Smooth muscle cell (in vitro differentiated cells): ENCODE data around the gene NCOA3. TPM values are rescaled to one million over a fixed set of nuclear protein-coding genes. Genes with fewer than 3 reads are reported as not detected.

Experiments used
- DNase-seq: peaks from one replicate; lab custom pipeline; 2025; ENCODE audit not compliant: unreplicated experiment; lab: John Stamatoyannopoulos, UW
- H2AFZ ChIP-seq: fragments of 200-600 bp; sonication (generic); 2 replicates; pipeline ENCODE4 v1.6.0; 2016; ENCODE audit warnings: antibody characterized with exemption, low read depth, mild to moderate bottlenecking
- H3F3A ChIP-seq: fragments of 200-600 bp; sonication (generic); 2 replicates; pipeline ENCODE4 v1.6.0; 2017; ENCODE audit warnings: antibody characterized with exemption, low read depth
- H3K27ac ChIP-seq: fragments of 200-600 bp; sonication (generic); 2 replicates; pipeline ENCODE4 v1.5.1; 2016; ENCODE audit warnings: low read depth, mild to moderate bottlenecking
- H3K27me3 ChIP-seq: fragments of 200-600 bp; sonication (generic); 2 replicates; pipeline ENCODE4 v1.6.1; 2016; ENCODE audit warnings: low read depth, mild to moderate bottlenecking
- H3K36me3 ChIP-seq: fragments of 200-600 bp; sonication (generic); 2 replicates; pipeline ENCODE4 v1.5.1; 2016; ENCODE audit warnings: low read depth
- H3K4me1 ChIP-seq: fragments of 200-600 bp; sonication (generic); 2 replicates; pipeline ENCODE4 v1.5.1; 2016; ENCODE audit warnings: low read depth
- H3K4me2 ChIP-seq: fragments of 200-600 bp; sonication (generic); 2 replicates; pipeline ENCODE4 v1.6.0; 2016; ENCODE audit warnings: mild to moderate bottlenecking
- H3K4me3 ChIP-seq: fragments of 200-600 bp; sonication (generic); 2 replicates; pipeline ENCODE4 v1.5.1; 2016; ENCODE audit warnings: mild to moderate bottlenecking
- H3K79me2 ChIP-seq: fragments of 200-600 bp; sonication (generic); 2 replicates; pipeline ENCODE4 v1.6.0; 2016; ENCODE audit warnings: low read depth, mild to moderate bottlenecking
- H3K9ac ChIP-seq: fragments of 200-600 bp; sonication (generic); 2 replicates; pipeline ENCODE4 v1.6.0; 2016; ENCODE audit warnings: low read depth
- H3K9me3 ChIP-seq: fragments of 200-600 bp; sonication (generic); replicated peaks from 2 replicates; pipeline ENCODE4 v1.5.1; 2016; ENCODE audit warnings: low read depth
- H4K20me1 ChIP-seq: fragments of 200-600 bp; sonication (generic); 2 replicates; pipeline ENCODE4 v1.6.0; 2016; ENCODE audit warnings: low read depth
- CTCF ChIP-seq: fragments of 200-600 bp; sonication (generic); IDR thresholded peaks from 2 replicates; pipeline ENCODE4 v1.5.1; 2017; ENCODE audit warnings: borderline replicate concordance, mild to moderate bottlenecking, antibody characterized with exemption; ENCODE audit not compliant: insufficient read depth, poor library complexity, severe bottlenecking
- WGBS: methylation state at CpG from one replicate; pipeline ENCODE4 v1.1.7; 2016; ENCODE audit warnings: low lambda C conversion rate; 5-methylcytosine and 5-hydroxymethylcytosine counted together
- polyA plus RNA-seq: library from polyadenylated mRNA; unstranded; fragments of >200 nt; fragmentation: Nextera tagmentation; extraction: Ambion mirVana; gene quantifications from 2 replicates; pipeline ENCODE4 v1.2.1, GENCODE V29; 2016
- total RNA-seq: library from RNA; depleted of rRNA; stranded (reverse); fragments of >200 nt; gene quantifications from 2 replicates; pipeline ENCODE4 v1.2.3, GENCODE V29; 2014

Gene NCOA3
- total and polyA plus RNA-seq, 2 experiments from 2014 or later, result 6.0 to 28.4 TPM

GRCh38 chr20:47521059-47521808 lies 19.5 kb downstream of the NCOA3 start:
- H4K20me1 ChIP-seq, result peaks cover 72% of the 10 kb centered on the region
- H3K27me3 ChIP-seq, result no peaks in the 10 kb centered on the region
- WGBS, result 72% methylated on average over 19 of the region's 19 CpGs
- H3K36me3 ChIP-seq, result no peaks in the 10 kb centered on the region
- no peaks in the 10 kb centered on the region for H3K4me1 ChIP-seq
- peaks cover 70% of the 10 kb centered on the region for H3K79me2 ChIP-seq
- DNase-seq, result no peak
- TF ChIP-seq CTCF, result peak; percentile 58
- H3K4me2 ChIP-seq, result no peak overlapping the region
- H3K4me3 ChIP-seq, result no peak overlapping the region
- no peaks in the 10 kb centered on the region for H3K9me3 ChIP-seq
- H3K27ac ChIP-seq, result no peak overlapping the region
- peaks cover 3% of the 10 kb centered on the region for H3F3A ChIP-seq
- H2AFZ ChIP-seq, result no peak overlapping the region
- no peak overlapping the region for H3K9ac ChIP-seq

GRCh38 chr20:47524015-47524784 lies 22.5 kb downstream of the NCOA3 start:
- Histone ChIP-seq H3K36me3 (no peaks in the 10 kb centered on the region), H3K4me2 (no peak overlapping the region), H3K9ac (no peak overlapping the region), H3K79me2 (peaks cover 72% of the 10 kb centered on the region), H3K27me3 (no peaks in the 10 kb centered on the region), H4K20me1 (peaks cover 64% of the 10 kb centered on the region), H3K4me1 (no peaks in the 10 kb centered on the region), H3K4me3 (no peak overlapping the region), H2AFZ (no peak overlapping the region), H3F3A (no peaks in the 10 kb centered on the region), H3K9me3 (no peaks in the 10 kb centered on the region), H3K27ac (no peak overlapping the region)
- no peak for TF ChIP-seq CTCF
- 88% methylated on average over 8 of the region's 8 CpGs for WGBS
- DNase-seq, result no peak

- no peaks in the 10 kb centered on the region for H3K9me3 ChIP-seq
- TF ChIP-seq CTCF, result no peak
- 97% methylated on average over 5 of the region's 5 CpGs for WGBS
- no peak overlapping the region for H3K27ac ChIP-seq
- H3K27me3 ChIP-seq, result no peaks in the 10 kb centered on the region
- no peaks in the 10 kb centered on the region for H3K36me3 ChIP-seq
- H3K4me2 ChIP-seq, result no peak overlapping the region
- peaks cover 72% of the 10 kb centered on the region for H3K79me2 ChIP-seq
- DNase-seq, result no peak
- no peaks in the 10 kb centered on the region for H3F3A ChIP-seq
- no peak overlapping the region for H2AFZ ChIP-seq
- H3K4me3 ChIP-seq, result no peak overlapping the region
- no peak overlapping the region for H3K9ac ChIP-seq
- H4K20me1 ChIP-seq, result peaks cover 64% of the 10 kb centered on the region
- H3K4me1 ChIP-seq, result no peaks in the 10 kb centered on the region
Observed at GRCh38 chr20:47527004-47527800, 25.5 kb downstream of the NCOA3 start.
